ENCODE measurements around the gene WDR88. TPM values are rescaled to one million over a fixed set of nuclear protein-coding genes. Genes with fewer than 3 reads are reported as not detected.

The WDR88 gene
- total RNA-seq, 4 donors from 2014 or later: not detected

- Histone ChIP-seq H3K4me3 (no peak overlapping the region), H3K27me3 (no peaks in the 10 kb centered on the region), H3K36me3 (no peaks in the 10 kb centered on the region), H3K9me3 (no peaks in the 10 kb centered on the region), H3K4me1 (no peaks in the 10 kb centered on the region), H3K27ac (no peak overlapping the region)
- no peak for TF ChIP-seq POLR2A (IDR thresholded peaks at IDR 0.05)
- no peak for TF ChIP-seq CTCF (IDR thresholded peaks at IDR 0.05 in 4 of 5, conservative IDR thresholded peaks at IDR 0.05 in 1 of 5)
- DNase-seq: no peak
- no peak for ATAC-seq
- intact Hi-C loops (cut with DNase I; ENCODE audit: low total_unique reads): no loop called here
- in situ Hi-C loops (cut with MboI; ENCODE audit: low sequenced_read_pairs in 4 of 4): no loop called here
These were observed 35.5 kb downstream of the WDR88 start for GRCh38 chr19:33167438-33167837.

- TF ChIP-seq POLR2A (IDR thresholded peaks at IDR 0.05): no peak
- TF ChIP-seq CTCF (IDR thresholded peaks at IDR 0.05 in 4 of 5, conservative IDR thresholded peaks at IDR 0.05 in 1 of 5): no peak
- H3K4me3 ChIP-seq: no peak overlapping the region
- DNase-seq (no peak), ATAC-seq (no peak)
- no peaks in the 10 kb centered on the region for H3K9me3 ChIP-seq
- H3K27ac ChIP-seq: no peak overlapping the region
- no peaks in the 10 kb centered on the region for H3K27me3 ChIP-seq
- intact Hi-C loops (cut with DNase I; ENCODE audit: low total_unique reads): no loop called here
- in situ Hi-C loops (cut with MboI; ENCODE audit: low sequenced_read_pairs in 4 of 4): no loop called here
- H3K4me1 ChIP-seq: peaks cover 0 to 4% of the 10 kb centered on the region in 2 donors
- no peaks in the 10 kb centered on the region for H3K36me3 ChIP-seq
These were observed 36.6 kb downstream of the WDR88 start for GRCh38 chr19:33168528-33168927.

GRCh38 chr19:33171222-33171795 is 39.4 kb downstream of the WDR88 start:
- Histone ChIP-seq H3K27ac (no peak overlapping the region), H3K36me3 (no peaks in the 10 kb centered on the region), H3K27me3 (no peaks in the 10 kb centered on the region), H3K9me3 (no peaks in the 10 kb centered on the region), H3K4me3 (no peak overlapping the region), H3K4me1 (peaks cover 12 to 18% of the 10 kb centered on the region in 2 donors)
- ATAC-seq (no peak), DNase-seq (no peak)
- in situ Hi-C loops (cut with MboI; ENCODE audit: low sequenced_read_pairs in 4 of 4): no loop called here
- intact Hi-C loops (cut with DNase I; ENCODE audit: low total_unique reads): loop anchor here (10.0 kb wide), 1 partner anchor 1503 kb away; the partner anchor contains the start of genes SCGB2B2 and ZNF302
- TF ChIP-seq CTCF (IDR thresholded peaks at IDR 0.05 in 4 of 5, conservative IDR thresholded peaks at IDR 0.05 in 1 of 5) (no peak), POLR2A (IDR thresholded peaks at IDR 0.05) (no peak)

GRCh38 chr19:33171916-33172359 is 40.0 kb downstream of the WDR88 start:
- in situ Hi-C loops (cut with MboI; ENCODE audit: low sequenced_read_pairs in 4 of 4) (no loop called here), intact Hi-C loops (cut with DNase I; ENCODE audit: low total_unique reads) (loop anchor here (10.0 kb wide), 1 partner anchor 1503 kb away; the partner anchor contains the start of genes SCGB2B2 and ZNF302)
- no peak for TF ChIP-seq POLR2A (IDR thresholded peaks at IDR 0.05)
- TF ChIP-seq CTCF (IDR thresholded peaks at IDR 0.05 in 4 of 5, conservative IDR thresholded peaks at IDR 0.05 in 1 of 5): no peak
- no peak for DNase-seq
- H3K4me1 ChIP-seq: peaks cover 12 to 18% of the 10 kb centered on the region in 2 donors
- H3K36me3 ChIP-seq: no peaks in the 10 kb centered on the region
- no peak for ATAC-seq
- H3K9me3 ChIP-seq: no peaks in the 10 kb centered on the region
- H3K27me3 ChIP-seq: no peaks in the 10 kb centered on the region
- H3K27ac ChIP-seq: no peak overlapping the region
- H3K4me3 ChIP-seq: no peak overlapping the region

Data from gastrocnemius medialis (tissue), 4 donors.